Dedifferentiated amniotic fluid mesenchymal stem cell (primary cell): ENCODE measurements around the gene HSPA1L.
"Not testable (repeated sequence)": the region's sequence is repeated elsewhere in the genome, so short reads cannot be mapped to it uniquely, and the experiment has no call there.

Experiments used
- DNase-seq: peaks from one replicate; pipeline ENCODE4 v3.0.0-alpha.2; 2016; ENCODE audit errors: extremely low spot score

The HSPA1L gene

DNA sequence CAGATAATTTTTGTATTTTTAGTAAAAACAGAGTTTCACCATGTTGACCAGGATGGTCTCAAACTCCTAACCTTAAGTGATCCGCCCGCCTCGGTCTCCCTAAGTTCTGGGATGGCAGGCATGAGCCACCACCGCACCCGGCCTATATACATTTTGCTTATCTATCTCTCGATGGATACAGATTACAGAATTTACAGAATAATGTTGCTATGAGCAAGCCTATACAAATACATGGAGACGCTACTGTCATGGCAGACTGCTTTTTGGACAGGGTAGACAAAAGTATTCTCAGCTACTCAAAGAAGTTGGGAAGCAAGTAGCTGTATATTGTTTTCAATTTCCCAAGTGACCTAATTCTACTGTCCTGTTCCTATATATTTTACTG is 1.6 kb downstream of the HSPA1L start:
- DNase-seq: no peak

GRCh38 chr6:31811645-31812044 is 3.4 kb downstream of the HSPA1L start:
- DNase-seq: no peak

GRCh38 chr6:31808599-31808998 is 6.5 kb downstream of the HSPA1L start:
- DNase-seq: not testable (repeated sequence)

- DNase-seq: peak; percentile 97
Measured at GRCh38 chr6:31806470-31807272, 8.4 kb downstream of the HSPA1L start, which contains the start of gene LSM2. Gene LSM2, minus strand, starts transcription at chr6:31806966. Its CDS starts 209 bp downstream, at chr6:31806757.

DNA sequence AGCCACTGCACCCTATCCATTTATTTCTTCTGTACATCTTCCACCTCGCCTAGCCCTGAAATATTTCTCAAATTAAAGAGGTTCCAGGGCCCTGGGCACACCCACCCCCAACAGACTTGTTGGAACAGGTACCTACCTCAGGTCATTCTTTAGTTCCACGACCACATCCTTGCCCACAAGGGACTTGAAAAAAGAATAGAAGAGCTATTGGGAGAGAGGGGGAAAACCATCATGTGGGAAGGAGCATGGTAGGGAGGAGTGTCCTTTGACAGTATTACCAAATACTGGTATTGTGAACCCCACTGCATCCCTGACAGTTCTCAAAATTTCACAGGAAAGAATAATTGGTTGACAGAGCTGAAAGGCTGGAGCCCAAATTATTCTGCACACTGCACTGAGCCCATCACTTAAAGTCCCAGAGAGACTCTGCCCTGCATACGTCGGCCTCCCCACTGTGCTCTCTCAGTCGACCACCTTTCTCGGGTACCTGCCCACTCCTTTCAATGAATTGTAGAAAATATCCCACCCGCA is 9.1 kb downstream of the HSPA1L start:
- DNase-seq: no peak

GRCh38 chr6:31801031-31801927 is 13.8 kb downstream of the HSPA1L start:
- DNase-seq: not testable (repeated sequence)

- DNase-seq: no peak
Measured at GRCh38 chr6:31799781-31800180, 15.3 kb downstream of the HSPA1L start.

GRCh38 chr6:31797588-31797987 is 17.5 kb downstream of the HSPA1L start:
- DNase-seq: no peak

GRCh38 chr6:31796993-31797385 is 18.1 kb downstream of the HSPA1L start:
- no peak for DNase-seq

DNA sequence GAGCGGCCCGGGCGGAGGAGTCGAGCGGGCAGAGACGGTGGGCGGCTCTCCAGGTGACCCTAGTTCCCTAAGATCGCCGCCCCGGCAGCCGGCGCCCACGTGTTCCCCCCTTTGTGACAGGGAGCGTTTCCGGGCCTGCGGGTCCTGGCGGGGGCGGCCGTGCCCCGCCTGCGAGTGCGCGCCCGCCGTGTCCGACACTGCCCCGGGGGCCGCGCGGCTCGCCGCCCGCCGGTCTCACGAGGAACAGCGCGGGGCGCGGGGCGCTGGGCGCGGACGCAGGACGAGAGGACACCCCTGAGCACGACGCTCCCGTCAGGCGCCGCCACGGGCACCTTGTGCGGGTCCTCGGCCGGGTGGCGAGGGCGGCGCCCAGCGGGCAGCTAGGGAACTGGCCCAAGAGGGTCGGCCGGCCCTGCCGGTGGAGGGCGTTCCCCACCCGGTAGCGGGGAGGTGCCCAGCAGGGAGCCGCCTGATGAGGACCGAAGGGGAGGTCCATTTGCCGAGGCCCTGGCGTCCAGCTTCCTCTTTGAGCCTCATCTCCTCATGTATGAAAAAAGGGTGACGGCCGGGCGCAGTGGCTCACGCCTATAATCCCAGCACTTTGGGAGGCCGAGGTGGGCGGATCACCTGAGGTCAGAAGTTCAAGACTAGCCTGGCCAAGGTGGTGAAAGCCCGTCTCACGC is 19.3 kb downstream of the HSPA1L start, which contains the start of gene VARS1:
Gene VARS1 (minus strand): TSS at position 137 of the 683 bp plus-strand sequence. CDS start 535 bp downstream, outside the sequence.
- DNase-seq: peak; percentile 79

- DNase-seq: no peak
Measured at GRCh38 chr6:31794866-31795615, 20.0 kb downstream of the HSPA1L start.

DNA sequence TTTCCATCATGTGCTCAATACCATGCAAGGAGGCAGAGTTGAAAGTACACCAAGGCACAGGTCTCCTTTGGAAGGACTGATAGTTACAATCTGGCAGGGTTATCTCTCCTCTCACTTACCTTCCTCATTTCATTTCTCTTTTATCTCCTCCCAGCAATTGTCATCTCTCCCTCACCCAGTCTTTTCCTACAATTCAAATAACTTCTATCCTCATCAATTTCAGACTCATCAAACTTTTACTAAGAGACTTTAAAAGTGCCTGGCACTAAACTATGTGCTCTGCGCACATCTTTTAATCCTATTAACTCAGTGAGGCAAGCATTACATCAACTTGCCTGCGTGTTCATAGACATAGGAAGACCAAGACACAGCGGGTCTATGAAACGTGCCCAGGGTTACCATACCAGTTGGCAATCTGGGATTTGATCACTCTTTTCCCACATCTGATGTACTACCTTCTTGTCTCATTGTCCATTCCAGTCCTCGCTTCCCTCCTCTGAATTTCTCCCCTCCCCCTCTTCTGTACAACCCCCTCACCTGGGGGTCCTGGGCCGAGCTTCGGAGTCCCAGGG is 20.7 kb downstream of the HSPA1L start:
- DNase-seq: peak; percentile 38

- DNase-seq: not testable (repeated sequence)
Measured at GRCh38 chr6:31793927-31794245, 21.2 kb downstream of the HSPA1L start.

GRCh38 chr6:31792761-31793171 is 22.3 kb downstream of the HSPA1L start:
- no peak for DNase-seq

DNA sequence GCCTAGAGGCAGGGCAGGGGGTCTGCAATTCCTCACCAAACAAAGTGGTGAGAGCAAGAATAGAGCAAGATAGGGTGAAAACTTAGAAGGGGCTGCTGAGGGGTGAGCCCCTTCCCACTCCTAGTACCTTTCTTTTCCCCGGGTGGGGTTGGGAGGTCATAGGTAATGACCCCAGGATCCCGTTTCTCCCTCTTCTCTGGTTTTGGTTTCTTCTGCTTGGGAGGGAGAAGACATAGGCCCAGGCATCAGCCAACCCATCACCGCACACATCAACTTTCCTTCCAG is 23.1 kb downstream of the HSPA1L start:
- DNase-seq: no peak

GRCh38 chr6:31791324-31792089 is 23.6 kb downstream of the HSPA1L start:
- peak; percentile 40 for DNase-seq

DNA sequence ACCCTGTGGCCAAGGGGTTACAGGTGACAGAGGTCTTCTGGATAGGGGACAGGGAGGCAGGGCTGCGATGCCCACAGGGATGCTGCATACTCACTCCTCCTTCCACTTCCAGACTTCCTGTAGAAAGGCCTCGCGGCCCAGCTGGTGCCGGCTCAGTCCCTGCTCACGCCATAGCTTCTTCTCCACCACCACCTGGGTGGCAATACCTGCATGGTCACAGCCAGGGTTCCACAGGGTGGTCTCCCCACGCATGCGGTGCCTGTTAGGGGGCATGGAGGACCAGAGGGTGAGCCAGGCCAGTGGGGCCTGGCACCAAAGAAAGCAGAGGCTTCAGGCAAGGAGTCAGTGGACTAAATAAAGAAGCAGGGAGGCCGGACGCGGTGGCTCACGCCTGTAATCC is 29.6 kb downstream of the HSPA1L start:
- no peak for DNase-seq

DNA sequence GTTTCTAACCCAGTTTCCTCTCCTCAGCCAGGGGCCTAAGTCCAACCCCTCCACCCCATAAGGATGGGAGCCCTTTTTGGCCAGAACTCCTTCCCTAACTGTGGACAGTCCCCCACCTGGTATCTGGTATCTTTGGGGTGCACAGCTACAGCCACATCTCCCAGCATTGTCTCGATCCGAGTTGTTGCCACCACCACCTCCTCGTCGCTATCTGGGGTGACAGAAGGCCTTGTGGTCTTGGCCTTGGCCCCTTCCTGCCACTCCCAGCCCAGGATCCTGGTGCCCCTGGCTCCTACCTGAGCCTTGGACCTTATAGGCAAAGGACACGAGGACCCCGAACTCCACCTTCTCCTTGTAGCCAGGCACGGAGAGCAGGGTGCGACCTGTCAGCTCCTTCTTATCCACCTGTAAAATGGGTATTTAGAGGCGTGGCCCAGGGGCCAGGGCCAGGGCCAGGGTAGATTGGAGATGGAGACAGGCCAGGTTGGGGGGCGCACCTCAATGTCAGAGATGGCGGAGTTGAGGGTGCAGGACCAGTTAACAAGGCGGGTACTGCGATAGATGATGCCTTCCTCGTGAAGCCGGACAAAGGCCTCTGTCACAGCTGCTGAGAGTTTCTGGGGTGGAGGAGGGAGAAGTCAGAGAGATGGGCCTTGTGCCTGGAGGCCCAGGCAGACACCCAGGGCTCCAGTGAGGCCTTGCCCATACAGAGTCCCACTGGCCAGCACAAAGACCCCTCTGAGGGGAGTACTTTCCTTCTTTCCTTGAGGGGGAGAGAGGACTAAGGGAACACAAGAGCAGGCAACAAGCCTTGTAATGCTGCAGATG is 30.8 kb downstream of the HSPA1L start:
- no peak for DNase-seq

- no peak for DNase-seq
Measured at GRCh38 chr6:31782126-31782855, 32.8 kb downstream of the HSPA1L start.
